ENCODE data around the gene ZNF346. TPM values are rescaled to one million over a fixed set of nuclear protein-coding genes. Genes with fewer than 3 reads are reported as not detected.

The ZNF346 gene
- total RNA-seq, 1 donor from 2014 or later = 8.3 TPM

Other genes starting within 250 kb of the ZNF346 start
- gene UNC5A, start 212.1 kb upstream of the ZNF346 start, total RNA-seq = 0.22 TPM
- 3.7 TPM for gene HK3, start 123.3 kb upstream of the ZNF346 start, total RNA-seq
- gene UIMC1, start 15.9 kb upstream of the ZNF346 start, total RNA-seq = 32.9 TPM
- gene FGFR4, start 64.2 kb downstream of the ZNF346 start, total RNA-seq = 1.4 TPM
- 38.5 TPM for gene NSD1, start 111.1 kb downstream of the ZNF346 start, total RNA-seq